ENCODE results near the gene AHDC1.
A peak's percentile ranks its signal among the peaks of the same experiment; 100 is the strongest.
"Not testable (repeated sequence)": the region's sequence is repeated elsewhere in the genome, so short reads cannot be mapped to it uniquely, and the experiment has no call there.

Gene AHDC1

GRCh38 chr1:27603681-27604578 is at the start of gene AHDC1:
AHDC1 (minus strand) TSS chr1:27604144; CDS start chr1:27552115, 52,029 bp downstream.
- DNase-seq: peak; percentile 76

GRCh38 chr1:27652111-27652864 is 48.3 kb upstream of the AHDC1 start:
- no peak for DNase-seq

GRCh38 chr1:27650539-27651175 is 46.7 kb upstream of the AHDC1 start:
- DNase-seq: no peak

GRCh38 chr1:27650171-27650538 is 46.2 kb upstream of the AHDC1 start:
- DNase-seq: no peak

- DNase-seq: no peak
Measured at GRCh38 chr1:27649306-27649635, 45.3 kb upstream of the AHDC1 start.

- no peak for DNase-seq
Measured at GRCh38 chr1:27648602-27649305, 44.8 kb upstream of the AHDC1 start.

- no peak for DNase-seq
Measured at GRCh38 chr1:27647328-27647727, 43.4 kb upstream of the AHDC1 start.

GRCh38 chr1:27646676-27647075 is 42.7 kb upstream of the AHDC1 start:
- DNase-seq: peak; percentile 30

- no peak for DNase-seq
Measured at GRCh38 chr1:27645071-27645415, 41.1 kb upstream of the AHDC1 start.

GRCh38 chr1:27644369-27645070 is 40.6 kb upstream of the AHDC1 start:
- DNase-seq: no peak

GRCh38 chr1:27643600-27644368 is 39.8 kb upstream of the AHDC1 start:
- DNase-seq: no peak

GRCh38 chr1:27640514-27640913 is 36.6 kb upstream of the AHDC1 start:
- not testable (repeated sequence) for DNase-seq

GRCh38 chr1:27638805-27639204 is 34.9 kb upstream of the AHDC1 start:
- DNase-seq: no peak

GRCh38 chr1:27638047-27638734 is 34.2 kb upstream of the AHDC1 start:
- DNase-seq: no peak

GRCh38 chr1:27635396-27636142 is 31.6 kb upstream of the AHDC1 start:
- DNase-seq: no peak

- no peak for DNase-seq
Measured at GRCh38 chr1:27634985-27635367, 31.0 kb upstream of the AHDC1 start, which contains the start of gene FGR. FGR (minus strand) TSS chr1:27635185; CDS start chr1:27623916, 11,269 bp downstream.

GRCh38 chr1:27634177-27634984 is 30.4 kb upstream of the AHDC1 start:
- no peak for DNase-seq

GRCh38 chr1:27633640-27634176 is 29.8 kb upstream of the AHDC1 start:
- no peak for DNase-seq

GRCh38 chr1:27633298-27633610 is 29.3 kb upstream of the AHDC1 start:
- DNase-seq: no peak
